Large intestine (tissue), 3 donors: ENCODE measurements around the gene ZIC5. TPM values are rescaled to one million over a fixed set of nuclear protein-coding genes. Genes with fewer than 3 reads are reported as not detected.
"Not testable (repeated sequence)": the region's sequence is repeated elsewhere in the genome, so short reads cannot be mapped to it uniquely, and the experiment has no call there.

ENCODE experiments used
- DNase-seq, 2 donors: peaks; one replicate each; pipeline versions ENCODE4 v3.0.0 to v3.0.0-alpha.2; 2013
- H3K27ac ChIP-seq: one replicate; pipeline ENCODE4 v1.5.1; 2013; ENCODE audit warnings: low read length
- H3K27me3 ChIP-seq: 2 replicates; pipeline ENCODE4 v1.6.1; 2013; ENCODE audit warnings: low read length; ENCODE audit not compliant: control insufficient read depth, insufficient read depth
- H3K36me3 ChIP-seq: 2 replicates; pipeline ENCODE4 v1.6.1; 2013; ENCODE audit warnings: low read length; ENCODE audit not compliant: control insufficient read depth, insufficient read depth
- H3K4me1 ChIP-seq: one replicate; pipeline ENCODE4 v1.6.1; 2013; ENCODE audit warnings: low read length; ENCODE audit not compliant: control insufficient read depth, insufficient read depth
- H3K4me3 ChIP-seq: one replicate; pipeline ENCODE4 v1.5.1; 2013; ENCODE audit warnings: low read length
- H3K9me3 ChIP-seq: one replicate; pipeline ENCODE4 v1.6.1; 2013; ENCODE audit warnings: mild to moderate bottlenecking, low read depth, low read length, moderate library complexity; ENCODE audit not compliant: control insufficient read depth
- WGBS: methylation state at CpG from one replicate; pipeline ENCODE4 v1.1.5; 2013; ENCODE audit warnings: low lambda C conversion rate; ENCODE audit not compliant: insufficient coverage; 5-methylcytosine and 5-hydroxymethylcytosine counted together
- polyA plus RNA-seq: library from polyadenylated mRNA; unstranded; fragments of 120-200 nt; gene quantifications from one replicate; pipeline ENCODE4 v1.2.1, GENCODE V29; 2013

The ZIC5 gene
- polyA plus RNA-seq, 1 donor: 0.01 TPM

- no CpG with 5 or more reads among the region's 35 CpGs for WGBS
- no peak for DNase-seq
- H3K9me3 ChIP-seq: peaks cover 2% of the 10 kb centered on the region
Observed at GRCh38 chr13:99958406-99959126, 13.0 kb downstream of the ZIC5 start.

DNA sequence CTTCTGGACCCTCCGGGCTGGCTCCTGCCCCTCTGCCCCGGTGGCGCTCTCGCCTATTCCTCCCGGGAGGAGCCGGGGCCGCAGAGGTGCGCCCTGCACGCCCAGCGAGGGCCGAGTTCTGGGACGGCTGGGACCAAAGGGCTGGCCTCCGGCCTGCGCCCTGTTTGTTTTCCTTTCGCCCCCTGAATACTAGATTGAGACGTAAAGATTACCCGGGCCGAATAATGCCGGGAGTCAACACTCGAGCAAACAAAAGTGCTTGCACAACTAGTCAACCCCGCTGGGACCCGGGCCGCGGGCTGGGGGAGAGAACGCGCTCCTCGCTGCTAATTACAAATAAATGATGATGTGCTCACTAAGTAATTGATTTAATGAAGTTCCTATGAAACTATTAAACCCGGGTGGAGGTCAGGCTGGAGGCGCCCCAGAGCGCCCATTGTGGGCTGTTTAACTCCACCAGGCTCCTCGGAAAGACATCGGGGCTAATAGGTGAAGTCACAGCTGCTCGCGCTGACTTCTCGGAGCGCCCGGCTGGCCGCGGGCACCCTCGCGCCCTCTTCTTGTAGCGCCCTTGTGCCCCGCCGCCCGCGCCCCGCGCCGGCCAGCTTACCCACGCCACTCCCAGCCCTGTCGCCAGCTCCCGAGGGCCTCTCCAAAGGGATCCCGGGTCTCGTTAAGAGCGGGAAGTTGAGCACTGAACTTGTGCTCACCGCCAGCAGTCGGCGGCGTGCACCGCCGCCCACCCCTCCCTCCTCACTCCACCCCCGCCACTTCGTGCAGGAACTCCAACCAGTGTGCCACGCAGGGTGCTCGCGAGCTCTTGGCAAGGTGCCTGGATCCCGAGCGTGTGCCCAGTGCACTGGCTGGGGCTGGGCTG lies 14.9 kb downstream of the ZIC5 start:
- Histone ChIP-seq H3K4me1 (peaks cover 12% of the 10 kb centered on the region), H3K27ac (no peak overlapping the region), H3K27me3 (peaks cover 98% of the 10 kb centered on the region), H3K36me3 (no peaks in the 10 kb centered on the region), H3K9me3 (peaks cover 2% of the 10 kb centered on the region), H3K4me3 (no peak overlapping the region)
- 0% methylated on average over 2 of the region's 68 CpGs for WGBS
- DNase-seq: no peak

More at GRCh38 chr13:99958406-99959126, 13.0 kb downstream of the ZIC5 start:
- Histone ChIP-seq H3K27ac (no peak overlapping the region), H3K27me3 (peaks cover 92% of the 10 kb centered on the region), H3K4me3 (no peak overlapping the region), H3K36me3 (no peaks in the 10 kb centered on the region), H3K4me1 (peaks cover 12% of the 10 kb centered on the region)

GRCh38 chr13:99955747-99956472 lies 15.7 kb downstream of the ZIC5 start:
- peak overlapping the region; percentile 8 for H3K4me3 ChIP-seq
- peaks cover 12% of the 10 kb centered on the region for H3K4me1 ChIP-seq
- no peak overlapping the region for H3K27ac ChIP-seq
- H3K36me3 ChIP-seq: no peaks in the 10 kb centered on the region
- DNase-seq: no peak
- H3K9me3 ChIP-seq: peaks cover 2% of the 10 kb centered on the region
- H3K27me3 ChIP-seq: peaks cover 98% of the 10 kb centered on the region
- WGBS: 5% methylated on average over 4 of the region's 57 CpGs

DNA sequence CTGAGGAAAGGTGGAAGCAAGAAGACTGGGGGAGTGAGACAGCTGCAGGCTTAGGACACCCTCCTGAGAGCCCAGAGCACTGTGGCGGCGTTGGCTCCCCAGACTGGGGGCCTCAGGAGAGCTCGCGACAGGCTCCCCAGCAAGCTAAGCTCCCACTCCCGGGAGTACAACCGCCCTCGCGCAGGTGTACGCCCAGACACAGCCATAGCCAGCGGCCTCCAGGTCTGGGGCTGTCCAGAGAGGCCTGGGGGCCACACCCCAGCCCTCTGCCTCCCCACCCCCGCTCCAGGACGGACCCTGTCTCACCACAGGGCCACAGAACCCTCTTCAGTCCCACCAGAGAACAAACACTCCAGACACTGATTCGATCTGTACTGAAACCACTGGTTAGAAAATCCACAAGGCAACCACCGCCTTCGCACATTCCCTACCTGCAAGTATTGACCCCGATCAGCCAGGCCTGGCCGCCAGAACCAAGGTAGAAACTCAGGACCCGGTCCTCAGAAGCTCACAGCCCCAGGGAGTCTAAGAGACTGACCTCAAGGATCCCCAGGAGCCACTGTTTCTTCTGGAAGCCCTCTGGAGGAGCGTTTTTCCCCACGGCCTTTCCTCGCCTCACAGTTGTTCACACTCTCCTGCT lies 16.3 kb downstream of the ZIC5 start:
- H3K4me1 ChIP-seq: peaks cover 12% of the 10 kb centered on the region
- peaks cover 2% of the 10 kb centered on the region for H3K9me3 ChIP-seq
- H3K4me3 ChIP-seq: no peak overlapping the region
- H3K27me3 ChIP-seq: peaks cover 99% of the 10 kb centered on the region
- no peaks in the 10 kb centered on the region for H3K36me3 ChIP-seq
- H3K27ac ChIP-seq: no peak overlapping the region
- no peak for DNase-seq
- no CpG with 5 or more reads among the region's 21 CpGs for WGBS

DNA sequence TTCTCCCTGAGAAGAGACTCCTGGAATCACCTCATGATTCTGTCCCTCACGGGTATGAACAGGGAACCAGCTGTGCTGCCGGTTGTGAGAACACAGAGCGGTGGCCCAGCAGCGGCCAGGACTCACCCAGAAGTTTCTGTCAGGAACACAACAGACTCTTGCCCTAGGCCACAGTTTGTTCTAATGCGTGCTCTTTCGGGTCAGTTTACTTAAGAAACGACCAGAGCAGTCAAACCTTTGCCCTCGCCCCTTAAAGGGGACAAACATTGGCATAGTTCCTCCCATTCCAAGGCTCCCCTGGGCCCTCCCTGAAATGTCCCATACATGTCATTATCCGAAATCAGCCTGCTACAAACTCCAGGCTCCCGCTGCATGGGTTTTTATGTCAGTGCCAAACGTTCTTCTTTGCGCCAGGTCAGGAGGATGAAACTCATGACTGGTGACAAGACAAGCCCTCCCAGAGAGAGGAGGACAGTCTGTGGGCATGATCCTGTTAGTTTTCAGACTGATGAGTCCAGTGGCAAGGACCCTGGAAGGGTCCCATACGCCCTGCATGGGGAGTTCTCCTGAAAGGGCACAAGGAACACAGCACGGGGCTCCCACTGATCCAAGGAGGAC lies 18.3 kb downstream of the ZIC5 start:
- Histone ChIP-seq H3K36me3 (no peaks in the 10 kb centered on the region), H3K27ac (no peak overlapping the region), H3K4me1 (peaks cover 9% of the 10 kb centered on the region), H3K4me3 (no peak overlapping the region), H3K9me3 (no peaks in the 10 kb centered on the region), H3K27me3 (peaks cover 92% of the 10 kb centered on the region)
- no CpG with 5 or more reads among the region's 14 CpGs for whole genome bisulfite sequencing
- DNase-seq: no peak

- WGBS: no CpG with 5 or more reads among the region's 1 CpG
- H3K9me3 ChIP-seq, H3K27ac ChIP-seq, H3K4me1 ChIP-seq, H3K4me3 ChIP-seq, DNase-seq, H3K36me3 ChIP-seq: not testable (repeated sequence)
- H3K27me3 ChIP-seq: peaks cover 91% of the 10 kb centered on the region
Observed at GRCh38 chr13:99951666-99952065, 19.9 kb downstream of the ZIC5 start.

DNA sequence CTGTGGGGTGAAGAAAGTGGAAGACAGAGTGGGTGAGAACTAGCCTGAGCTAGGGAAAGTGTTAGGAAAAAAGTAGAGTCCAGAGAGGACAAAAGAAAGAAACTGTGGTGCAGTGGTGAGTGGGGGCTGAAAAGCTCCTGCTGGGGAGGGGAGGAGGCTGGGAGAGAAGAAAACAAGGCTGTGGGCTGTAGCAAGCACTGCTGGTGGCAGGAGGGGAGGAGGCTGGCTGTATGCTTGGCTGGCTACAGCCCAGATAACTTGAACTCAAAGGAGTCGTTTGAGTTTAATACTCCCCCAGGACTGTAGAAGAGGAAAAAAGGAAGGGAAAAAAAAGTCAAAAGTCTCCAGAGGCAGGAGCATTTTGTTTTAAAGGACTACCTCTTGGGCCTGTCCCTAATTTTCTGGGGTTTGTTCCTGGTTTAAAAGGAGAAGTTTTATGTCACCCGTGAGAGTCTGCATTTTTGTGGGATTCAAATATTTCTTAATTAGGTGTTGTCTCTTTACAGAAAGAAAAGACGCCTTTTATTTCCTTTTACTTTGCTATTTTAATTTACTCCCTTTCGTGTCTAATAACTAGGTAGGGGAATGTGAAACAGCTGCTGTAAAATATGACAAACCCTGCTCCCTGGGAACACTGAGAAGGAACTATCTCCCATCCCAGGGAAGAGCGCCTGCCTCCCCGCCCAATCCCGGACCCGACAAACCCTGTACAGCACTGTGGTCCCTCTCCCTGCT lies 21.7 kb downstream of the ZIC5 start:
- no peak for DNase-seq
- WGBS: 29% methylated on average over 1 of the region's 8 CpGs
- Histone ChIP-seq H3K4me1 (no peaks in the 10 kb centered on the region), H3K36me3 (no peaks in the 10 kb centered on the region), H3K27me3 (peaks cover 82% of the 10 kb centered on the region), H3K9me3 (no peaks in the 10 kb centered on the region), H3K27ac (no peak overlapping the region), H3K4me3 (no peak overlapping the region)

DNA sequence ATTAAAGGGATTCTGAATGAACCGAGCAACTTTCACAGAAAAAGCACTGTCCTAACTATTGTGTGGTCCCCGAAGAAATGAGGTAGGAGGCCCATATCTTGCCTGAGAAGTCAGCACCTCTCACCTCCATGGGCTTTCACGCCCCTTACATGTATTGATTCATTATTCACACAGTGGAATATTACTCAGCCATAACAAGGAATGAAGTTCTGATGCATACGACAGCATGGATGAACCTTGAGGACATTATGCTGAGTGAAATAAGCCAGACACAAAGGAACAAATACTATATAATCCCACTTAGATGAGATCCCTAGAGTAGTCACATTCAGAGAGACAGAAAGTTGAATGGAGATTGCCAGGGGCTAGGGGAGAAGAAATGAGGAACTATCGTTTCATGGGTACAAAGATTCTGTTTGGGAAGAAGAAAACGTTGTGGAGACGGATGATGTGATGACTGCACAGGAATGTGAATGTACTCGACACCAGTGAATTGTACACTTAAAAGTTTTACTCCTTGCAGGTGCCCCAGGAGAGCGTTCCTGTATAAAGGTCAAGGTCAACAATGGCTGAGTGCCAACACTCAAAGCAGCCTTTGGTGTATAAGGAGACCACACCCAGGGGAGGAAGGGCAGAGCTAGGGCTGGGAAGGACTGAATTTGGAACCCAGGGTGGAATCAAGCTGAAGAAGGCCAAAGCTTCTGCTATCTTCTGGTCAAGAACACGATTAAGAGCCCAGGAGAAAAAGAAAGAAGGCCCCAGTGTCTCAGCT lies 22.5 kb downstream of the ZIC5 start:
- Histone ChIP-seq H3K27ac (no peak overlapping the region), H3K4me3 (no peak overlapping the region), H3K4me1 (no peaks in the 10 kb centered on the region), H3K9me3 (no peaks in the 10 kb centered on the region), H3K36me3 (no peaks in the 10 kb centered on the region), H3K27me3 (peaks cover 80% of the 10 kb centered on the region)
- no peak for DNase-seq
- WGBS: 48% methylated on average over 3 of the region's 10 CpGs

DNA sequence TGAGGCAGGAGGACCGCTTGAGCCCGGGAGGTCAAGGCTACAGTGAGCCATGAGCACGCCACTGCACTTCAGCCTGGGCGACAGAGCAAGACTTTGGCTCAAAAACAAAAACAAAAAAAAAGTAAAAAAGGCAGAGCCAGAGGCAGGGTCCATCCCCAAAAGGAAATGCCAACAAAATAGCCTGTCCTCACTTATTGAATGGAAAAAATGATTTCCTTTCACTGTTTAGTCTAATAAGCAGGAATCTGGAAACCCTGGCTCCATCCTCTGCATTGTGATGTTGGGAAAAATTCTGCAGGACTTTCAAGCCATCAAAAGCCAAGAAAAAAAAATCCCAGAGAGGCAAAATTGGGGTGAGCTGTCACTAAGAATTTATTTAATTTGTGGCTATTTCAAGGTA lies 23.2 kb downstream of the ZIC5 start:
- no peaks in the 10 kb centered on the region for H3K36me3 ChIP-seq
- H3K9me3 ChIP-seq: no peaks in the 10 kb centered on the region
- H3K4me1 ChIP-seq: no peaks in the 10 kb centered on the region
- no peak overlapping the region for H3K4me3 ChIP-seq
- H3K27ac ChIP-seq: no peak overlapping the region
- no CpG with 5 or more reads among the region's 4 CpGs for WGBS
- H3K27me3 ChIP-seq: peaks cover 76% of the 10 kb centered on the region
- DNase-seq: no peak
